Keratinocyte (primary cell): Measurements from ENCODE around the gene KBTBD4. TPM values are rescaled to one million over a fixed set of nuclear protein-coding genes. Genes with fewer than 3 reads are reported as not detected.

Experiments used
- DNase-seq: peaks from one replicate; pipeline ENCODE4 v3.0.0-alpha.2; 2011; ENCODE audit warnings: low read depth, missing footprints, low spot score
- FAIRE-seq: peaks from 2 replicates; lab custom pipeline; 2011; peaks lifted over from hg19 to GRCh38; lab: Jason Lieb, UNC
- H2AFZ ChIP-seq: 2 replicates; pipeline ENCODE4 v1.6.0; 2012; ENCODE audit warnings: low read length, control low read depth, inconsistent platforms; ENCODE audit not compliant: control insufficient read depth
- H3K27ac ChIP-seq: 2 replicates; pipeline ENCODE4 v1.5.1; 2011; ENCODE audit warnings: low read length; ENCODE audit not compliant: control insufficient read depth, insufficient read depth
- H3K27me3 ChIP-seq: 3 replicates; pipeline ENCODE4 v1.6.0; 2011; ENCODE audit warnings: low read length; ENCODE audit not compliant: control insufficient read depth, insufficient read depth; ENCODE audit errors: extremely low read depth
- H3K36me3 ChIP-seq, 2 experiments: 2 replicates in 1 of 2; 3 replicates in 1 of 2; pipeline ENCODE4 v1.5.1; 2011; ENCODE audit warnings: low read length in 2 of 2, mild to moderate bottlenecking in 1 of 2; ENCODE audit not compliant: control insufficient read depth in 2 of 2, insufficient read depth in 2 of 2; ENCODE audit errors: extremely low read depth in 1 of 2
- H3K4me1 ChIP-seq: 3 replicates; pipeline ENCODE4 v1.5.1; 2011; ENCODE audit warnings: low read length; ENCODE audit not compliant: control insufficient read depth, insufficient read depth; ENCODE audit errors: extremely low read depth
- H3K4me2 ChIP-seq: 3 replicates; pipeline ENCODE4 v1.6.0; 2011; ENCODE audit warnings: low read depth, low read length; ENCODE audit not compliant: control insufficient read depth, insufficient read depth; ENCODE audit errors: extremely low read depth
- H3K4me3 ChIP-seq, 3 experiments: fragments of 200-600 bp in 1 of 3; sonication (generic) in 1 of 3; 2 replicates in 2 of 3; 3 replicates in 1 of 3; pipeline ENCODE4 v1.5.1; 2011 to 2016; ENCODE audit warnings: low read length in 3 of 3, mild to moderate bottlenecking in 3 of 3, control low read depth in 2 of 3, inconsistent platforms in 1 of 3, low read depth in 1 of 3, mixed read lengths in 1 of 3, mixed run types in 1 of 3, moderate library complexity in 1 of 3; ENCODE audit not compliant: control insufficient read depth in 2 of 3, insufficient read depth in 2 of 3; ENCODE audit errors: extremely low read depth in 1 of 3
- H3K79me2 ChIP-seq: 2 replicates; pipeline ENCODE4 v1.6.0; 2012; ENCODE audit warnings: low read length; ENCODE audit not compliant: control insufficient read depth, insufficient read depth
- H3K9ac ChIP-seq: 3 replicates; pipeline ENCODE4 v1.6.0; 2011; ENCODE audit warnings: low read length; ENCODE audit not compliant: control insufficient read depth, insufficient read depth; ENCODE audit errors: extremely low read depth
- H3K9me1 ChIP-seq: 3 replicates; pipeline ENCODE4 v1.6.0; 2011; ENCODE audit warnings: low read length; ENCODE audit not compliant: control insufficient read depth, insufficient read depth; ENCODE audit errors: extremely low read depth
- H3K9me3 ChIP-seq: 2 replicates; pipeline ENCODE4 v1.5.1; 2012; ENCODE audit warnings: low read depth, low read length; ENCODE audit not compliant: control insufficient read depth
- H4K20me1 ChIP-seq: 3 replicates; pipeline ENCODE4 v1.6.0; 2011; ENCODE audit warnings: low read length; ENCODE audit not compliant: control insufficient read depth, insufficient read depth; ENCODE audit errors: extremely low read depth
- EZH2 ChIP-seq: IDR thresholded peaks from one replicate; pipeline ENCODE4 v1.6.1; 2012; ENCODE audit warnings: inconsistent platforms, mild to moderate bottlenecking, low read length, moderate library complexity
- dilution Hi-C: fragments of 300-500 bp; cut with MboI; formaldehyde crosslinking; loops from one replicate; pipeline ENCODE4 v1.7.0; 2020; ENCODE audit warnings: low sequenced_read_pairs; ENCODE audit not compliant: extremely low pct_ligation_motif_present
- polyA plus RNA-seq, 5 experiments: library from polyadenylated mRNA; depleted of rRNA in 3 of 5; stranded (reverse) in 3 of 5; stranded (forward) in 1 of 5; unstranded in 1 of 5; fragments of >200 nt; gene quantifications; 1 replicate in 1 of 5; 2 replicates in 3 of 5; 3 replicates in 1 of 5; pipeline versions ENCODE4 v1.2.1 to v1.2.3, GENCODE V29; 2011 to 2012; ENCODE audit warnings: missing spikeins in 2 of 5, low read depth in 1 of 5, low replicate concordance in 1 of 5
- small RNA-seq, 3 experiments: library from RNA; depleted of rRNA; stranded (forward); fragments of <200 nt; gene quantifications; one replicate each; pipeline ENCODE3, GENCODE V24; 2012; ENCODE audit warnings: low read depth in 3 of 3, low replicate concordance in 1 of 3; ENCODE audit not compliant: insufficient read length in 3 of 3
- TF ChIP-seq, protein P1 (sequence below), 3 experiments: IDR thresholded peaks in 1 of 3; conservative IDR thresholded peaks in 1 of 3; optimal IDR thresholded peaks in 1 of 3; 2 replicates in 2 of 3; 3 replicates in 1 of 3; pipeline versions ENCODE3 to v1.5.1; 2011; ENCODE audit warnings: low read length in 3 of 3, mild to moderate bottlenecking in 3 of 3, moderate library complexity in 2 of 3, control low read depth in 1 of 3, inconsistent platforms in 1 of 3; ENCODE audit not compliant: insufficient read depth in 2 of 3; ENCODE audit errors: extremely low read depth in 1 of 3

Gene KBTBD4
- polyA plus RNA-seq, 1 donor (not counting 4 experiments of a cell fraction or from before 2014, with no cell fraction given) = 15.4 TPM

DNA sequence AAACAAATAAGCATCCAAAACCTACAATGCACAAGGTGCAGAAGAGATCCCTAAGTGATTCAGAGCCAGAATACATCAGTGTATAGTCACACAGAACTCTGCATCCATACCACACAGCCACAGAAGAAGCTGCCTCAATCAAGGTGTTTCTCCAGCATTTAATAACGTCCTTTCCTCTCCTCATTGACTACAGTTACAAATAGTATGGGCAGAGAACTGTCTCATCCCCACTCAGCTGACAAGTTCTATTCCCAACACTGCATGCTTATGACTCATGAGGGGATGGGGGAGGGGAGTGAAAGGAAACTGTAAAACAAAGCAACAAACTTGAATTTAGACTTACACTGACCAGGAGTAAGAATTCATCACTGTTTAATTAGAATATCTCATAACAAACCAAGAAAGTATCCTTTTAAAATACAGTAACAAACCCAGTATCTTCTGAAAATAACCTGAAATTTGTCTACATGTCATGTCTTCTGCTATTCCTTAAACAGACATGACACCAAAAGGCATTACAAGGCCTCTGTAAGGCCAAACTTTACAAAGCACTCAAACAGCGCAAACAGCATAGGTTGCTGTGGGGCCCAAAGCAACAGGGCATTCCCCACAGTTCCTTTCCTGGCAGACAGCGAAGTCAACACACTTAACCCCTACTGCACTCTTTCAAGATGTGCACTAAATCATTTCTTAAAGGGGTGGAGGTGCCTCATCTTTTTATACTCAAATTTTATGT lies 55.1 kb downstream of the KBTBD4 start:
- Histone ChIP-seq H2AFZ (no peak overlapping the region), H3K79me2 (peaks cover 99% of the 10 kb centered on the region), H3K9me3 (no peaks in the 10 kb centered on the region), H3K4me2 (peak overlapping the region; percentile 70), H3K9me1 (no peaks in the 10 kb centered on the region), H3K4me1 (peaks cover 37% of the 10 kb centered on the region), H3K27me3 (no peaks in the 10 kb centered on the region), H3K27ac (peak overlapping the region; percentile 95), H3K4me3 (peak overlapping the region in 2 of 3 experiments; percentile 35 to 38), H3K9ac (peak overlapping the region; percentile 74), H4K20me1 (peaks cover 22% of the 10 kb centered on the region), H3K36me3 (peaks cover 0 to 5% of the 10 kb centered on the region in 2 experiments)
- DNase-seq (peak; percentile 53), FAIRE-seq (peak; percentile 75)
- dilution Hi-C loops = no loop called here
- TF ChIP-seq EZH2 = no peak
- TF ChIP-seq, protein P1, sequence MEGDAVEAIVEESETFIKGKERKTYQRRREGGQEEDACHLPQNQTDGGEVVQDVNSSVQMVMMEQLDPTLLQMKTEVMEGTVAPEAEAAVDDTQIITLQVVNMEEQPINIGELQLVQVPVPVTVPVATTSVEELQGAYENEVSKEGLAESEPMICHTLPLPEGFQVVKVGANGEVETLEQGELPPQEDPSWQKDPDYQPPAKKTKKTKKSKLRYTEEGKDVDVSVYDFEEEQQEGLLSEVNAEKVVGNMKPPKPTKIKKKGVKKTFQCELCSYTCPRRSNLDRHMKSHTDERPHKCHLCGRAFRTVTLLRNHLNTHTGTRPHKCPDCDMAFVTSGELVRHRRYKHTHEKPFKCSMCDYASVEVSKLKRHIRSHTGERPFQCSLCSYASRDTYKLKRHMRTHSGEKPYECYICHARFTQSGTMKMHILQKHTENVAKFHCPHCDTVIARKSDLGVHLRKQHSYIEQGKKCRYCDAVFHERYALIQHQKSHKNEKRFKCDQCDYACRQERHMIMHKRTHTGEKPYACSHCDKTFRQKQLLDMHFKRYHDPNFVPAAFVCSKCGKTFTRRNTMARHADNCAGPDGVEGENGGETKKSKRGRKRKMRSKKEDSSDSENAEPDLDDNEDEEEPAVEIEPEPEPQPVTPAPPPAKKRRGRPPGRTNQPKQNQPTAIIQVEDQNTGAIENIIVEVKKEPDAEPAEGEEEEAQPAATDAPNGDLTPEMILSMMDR (optimal IDR thresholded peaks at IDR 0.05 in 1 of 3, IDR thresholded peaks at IDR 0.05 in 1 of 3, conservative IDR thresholded peaks at IDR 0.05 in 1 of 3; ENCODE audit: extremely low read depth in 1 of 3, insufficient read depth in 2 of 3, low read length in 3 of 3) = no peak

Small RNA genes lying within 50 kb of the gene (small RNA-seq; reads per million reads assigned to genes)
- gene RN7SL652P (0 to 1.8 (median 0) reads per million in 3 experiments), gene RNU5E-10P (0 reads per million in 3 experiments)

Other genes with a start within 250 kb of the KBTBD4 start
- not detected in 3 replicates for gene MYBPC3, start 226.3 kb downstream of the KBTBD4 start, polyA plus RNA-seq
- not detected in 3 replicates for gene SPI1, start 200.4 kb downstream of the KBTBD4 start, polyA plus RNA-seq
- gene SLC39A13, start 170.4 kb downstream of the KBTBD4 start, polyA plus RNA-seq = 35.3 to 62.3 TPM (median 59.9 TPM) in 3 replicates
- gene PSMC3, start 152.5 kb downstream of the KBTBD4 start, polyA plus RNA-seq = 96.1 to 172 TPM (median 156 TPM) in 3 replicates
- gene RAPSN, start 129.8 kb downstream of the KBTBD4 start, polyA plus RNA-seq = 0.07 to 0.44 TPM (median 0.28 TPM) in 3 replicates
- gene CELF1, start 25.8 kb downstream of the KBTBD4 start, polyA plus RNA-seq = 90.9 to 110 TPM (median 100 TPM) in 3 replicates
- 64.9 to 78.1 TPM (median 74.4 TPM) in 3 replicates for gene PTPMT1, start 13.4 kb downstream of the KBTBD4 start, polyA plus RNA-seq
- 102 to 119 TPM (median 107 TPM) in 3 replicates for gene NDUFS3, start 104 bp upstream of the KBTBD4 start, polyA plus RNA-seq
- 0.06 TPM in 1 of 3 replicates, not detected in the others for gene FAM180B, start 7.7 kb upstream of the KBTBD4 start, polyA plus RNA-seq
- 0.10 TPM in 1 of 3 replicates, not detected in the others for gene C1QTNF4, start 15.4 kb upstream of the KBTBD4 start, polyA plus RNA-seq
- 153 to 232 TPM (median 185 TPM) in 3 replicates for gene MTCH2, start 63.6 kb upstream of the KBTBD4 start, polyA plus RNA-seq
- 0.95 to 2.1 TPM (median 1.3 TPM) in 3 replicates for gene AGBL2, start 136.4 kb upstream of the KBTBD4 start, polyA plus RNA-seq
- gene FNBP4, start 188.4 kb upstream of the KBTBD4 start, polyA plus RNA-seq = 57.3 to 76.9 TPM (median 62.4 TPM) in 3 replicates